CD4-positive, alpha-beta T cell treated with Interleukin-17A for 1 hour (primary cell): ENCODE data around the gene ZBTB8A.
"Not testable (repeated sequence)": the region's sequence is repeated elsewhere in the genome, so short reads cannot be mapped to it uniquely, and the experiment has no call there.

Experiments
- DNase-seq: peaks from one replicate; pipeline ENCODE4 v3.0.0-alpha.2; 2020

Gene ZBTB8A

GRCh38 chr1:32538887-32539583 is at the start of gene ZBTB8A:
ZBTB8A (plus strand) TSS chr1:32539427; CDS start chr1:32592932, 53,505 bp downstream.
- no peak for DNase-seq

GRCh38 chr1:32489774-32490454 is 49.3 kb upstream of the ZBTB8A start:
- no peak for DNase-seq

- DNase-seq, result no peak
These were observed 47.8 kb upstream of the ZBTB8A start for GRCh38 chr1:32491386-32491785.

GRCh38 chr1:32494196-32494595 is 45.0 kb upstream of the ZBTB8A start:
- DNase-seq, result no peak

- DNase-seq, result no peak
These were observed 44.4 kb upstream of the ZBTB8A start for GRCh38 chr1:32494711-32495337.

- DNase-seq, result no peak
These were observed 43.1 kb upstream of the ZBTB8A start for GRCh38 chr1:32496127-32496526.

- DNase-seq, result no peak
These were observed 40.5 kb upstream of the ZBTB8A start for GRCh38 chr1:32498751-32499150.

GRCh38 chr1:32500387-32501209 is 38.6 kb upstream of the ZBTB8A start:
- DNase-seq, result peak; percentile 10

GRCh38 chr1:32501865-32502264 is 37.4 kb upstream of the ZBTB8A start:
- DNase-seq, result no peak

- no peak for DNase-seq
These were observed 36.1 kb upstream of the ZBTB8A start for GRCh38 chr1:32503153-32503552.

- DNase-seq, result no peak
These were observed 32.2 kb upstream of the ZBTB8A start for GRCh38 chr1:32507021-32507420.

- no peak for DNase-seq
These were observed 30.5 kb upstream of the ZBTB8A start for GRCh38 chr1:32508761-32509160.

GRCh38 chr1:32509939-32510338 is 29.3 kb upstream of the ZBTB8A start:
- no peak for DNase-seq

- no peak for DNase-seq
These were observed 22.8 kb upstream of the ZBTB8A start for GRCh38 chr1:32516402-32516801.

GRCh38 chr1:32518976-32519375 is 20.3 kb upstream of the ZBTB8A start:
- no peak for DNase-seq

GRCh38 chr1:32521165-32521564 is 18.1 kb upstream of the ZBTB8A start:
- DNase-seq, result no peak

GRCh38 chr1:32525053-32525452 is 14.2 kb upstream of the ZBTB8A start:
- DNase-seq, result no peak

GRCh38 chr1:32525661-32526444 is 13.4 kb upstream of the ZBTB8A start:
- no peak for DNase-seq

- DNase-seq, result not testable (repeated sequence)
These were observed 10.7 kb upstream of the ZBTB8A start for GRCh38 chr1:32528550-32528949.

- DNase-seq, result no peak
These were observed 5.4 kb upstream of the ZBTB8A start for GRCh38 chr1:32533792-32534327.

- no peak for DNase-seq
These were observed 3.1 kb upstream of the ZBTB8A start for GRCh38 chr1:32536117-32536516.

- DNase-seq, result no peak
These were observed 2.5 kb upstream of the ZBTB8A start for GRCh38 chr1:32536764-32537163.
